ENCODE measurements around the gene CNGA3.

The CNGA3 gene

GRCh38 chr2:98378196-98378595, 31.9 kb downstream of the CNGA3 start:
- DNase-seq: no peak

- peak; percentile 52 for DNase-seq
These were observed 32.6 kb downstream of the CNGA3 start for GRCh38 chr2:98378901-98379300.

- peak; percentile 11 for DNase-seq
These were observed 33.3 kb downstream of the CNGA3 start for GRCh38 chr2:98379311-98380202.

GRCh38 chr2:98380203-98380535, 33.9 kb downstream of the CNGA3 start:
- no peak for DNase-seq

GRCh38 chr2:98381494-98381893, 35.2 kb downstream of the CNGA3 start:
- no peak for DNase-seq

GRCh38 chr2:98382086-98382485, 35.8 kb downstream of the CNGA3 start:
- DNase-seq: no peak

- DNase-seq: no peak
These were observed 36.5 kb downstream of the CNGA3 start for GRCh38 chr2:98382739-98383138.

GRCh38 chr2:98383166-98383565, 36.9 kb downstream of the CNGA3 start:
- DNase-seq: no peak

GRCh38 chr2:98385050-98385699, 38.9 kb downstream of the CNGA3 start:
- DNase-seq: peak; percentile 73

GRCh38 chr2:98387478-98387877, 41.2 kb downstream of the CNGA3 start:
- DNase-seq: no peak

GRCh38 chr2:98388081-98388480, 41.8 kb downstream of the CNGA3 start:
- no peak for DNase-seq

- DNase-seq: no peak
These were observed 42.5 kb downstream of the CNGA3 start for GRCh38 chr2:98388601-98389250.

GRCh38 chr2:98389251-98389605, 43.0 kb downstream of the CNGA3 start:
- DNase-seq: no peak

- no peak for DNase-seq
These were observed 44.6 kb downstream of the CNGA3 start for GRCh38 chr2:98390571-98391476.

- DNase-seq: no peak
These were observed 45.5 kb downstream of the CNGA3 start for GRCh38 chr2:98391581-98392270.

GRCh38 chr2:98393354-98393753, 47.1 kb downstream of the CNGA3 start:
- no peak for DNase-seq

- no peak for DNase-seq
These were observed 48.4 kb downstream of the CNGA3 start for GRCh38 chr2:98394595-98395153.

- no peak for DNase-seq
These were observed 49.7 kb downstream of the CNGA3 start for GRCh38 chr2:98395977-98396376.

GRCh38 chr2:98396745-98397355, 50.6 kb downstream of the CNGA3 start:
- no peak for DNase-seq

- DNase-seq: no peak
These were observed 52.9 kb downstream of the CNGA3 start for GRCh38 chr2:98399140-98399539.

- DNase-seq: no peak
These were observed 57.6 kb downstream of the CNGA3 start for GRCh38 chr2:98403878-98404277.

All from fibroblast of upper back skin (primary cell).